Mononuclear cell (primary cell): ENCODE measurements around the gene TMEM255B. TPM values are rescaled to one million over a fixed set of nuclear protein-coding genes. Genes with fewer than 3 reads are reported as not detected.
"Not testable (repeated sequence)": the region's sequence is repeated elsewhere in the genome, so short reads cannot be mapped to it uniquely, and the experiment has no call there.

Experiments
- H3K27me3 ChIP-seq: 2 replicates; pipeline ENCODE4 v1.6.0; 2011; ENCODE audit warnings: low read length, control low read depth; ENCODE audit not compliant: insufficient read depth
- H3K4me1 ChIP-seq: 2 replicates; pipeline ENCODE4 v1.5.1; 2011; ENCODE audit warnings: mild to moderate bottlenecking, low read length, control low read depth; ENCODE audit not compliant: insufficient read depth
- H3K4me3 ChIP-seq: 2 replicates; pipeline ENCODE4 v1.5.1; 2011; ENCODE audit warnings: mild to moderate bottlenecking, low read length, moderate library complexity
- H3K9me3 ChIP-seq: 2 replicates; pipeline ENCODE4 v1.5.1; 2011; ENCODE audit warnings: low read depth, mild to moderate bottlenecking, control low read depth, low read length
- total RNA-seq: library from RNA; depleted of rRNA; stranded (reverse); fragments of >200 nt; gene quantifications from one replicate; pipeline ENCODE4 v1.2.3, GENCODE V29; 2012

TMEM255B gene
- total RNA-seq, 1 donor, result 0.84 TPM

- no peak overlapping the region for H3K4me3 ChIP-seq
- H3K9me3 ChIP-seq, result no peaks in the 10 kb centered on the region
- peaks cover 24% of the 10 kb centered on the region for H3K4me1 ChIP-seq
- H3K27me3 ChIP-seq, result peaks cover 14% of the 10 kb centered on the region
Observed at GRCh38 chr13:113742000-113742441, 17.0 kb upstream of the TMEM255B start.

GRCh38 chr13:113742445-113743120 is 16.4 kb upstream of the TMEM255B start:
- Histone ChIP-seq H3K27me3 (peaks cover 14% of the 10 kb centered on the region), H3K4me1 (peaks cover 24% of the 10 kb centered on the region), H3K9me3 (no peaks in the 10 kb centered on the region), H3K4me3 (no peak overlapping the region)

DNA sequence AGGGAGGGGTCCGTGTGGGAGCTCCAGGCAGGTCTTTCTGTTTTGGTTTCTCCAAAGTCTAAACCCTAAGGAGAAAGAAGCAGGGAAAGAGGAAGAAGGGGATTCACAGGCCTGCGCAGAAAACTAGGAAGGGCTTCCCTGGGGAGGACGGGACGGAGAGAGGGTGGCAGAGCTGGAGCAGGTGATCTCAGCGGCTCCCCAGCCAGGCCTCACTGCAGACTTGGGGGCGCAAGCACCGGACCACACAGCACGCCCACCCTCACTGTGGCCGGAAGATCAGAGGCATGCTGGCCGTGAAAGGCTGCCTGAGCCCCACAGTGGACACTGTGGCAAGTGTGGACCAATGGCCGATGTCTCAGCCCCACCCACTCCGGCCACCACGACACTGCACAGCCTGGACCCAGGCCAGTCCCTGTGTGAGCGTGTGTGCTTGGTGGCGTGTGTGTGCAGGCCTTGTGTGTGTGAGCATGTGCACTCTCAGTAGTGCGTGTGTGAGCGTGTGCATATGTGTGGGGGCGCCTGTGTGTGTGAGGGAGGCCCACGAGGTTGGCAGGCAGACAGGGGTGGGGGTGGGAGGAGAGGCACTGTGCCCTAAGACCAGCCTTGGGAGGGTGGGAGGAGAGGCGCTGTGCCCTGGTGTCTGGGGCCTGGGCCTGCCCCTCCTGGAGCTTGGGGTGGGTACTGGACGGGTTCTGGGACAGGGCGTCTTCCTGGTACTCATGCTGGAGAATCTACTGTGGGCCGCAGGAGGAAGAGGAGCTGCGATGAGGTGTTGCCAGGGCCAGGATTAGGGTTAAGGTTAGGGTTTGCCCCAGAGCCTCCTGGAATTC is 15.4 kb upstream of the TMEM255B start:
- H3K27me3 ChIP-seq, result peaks cover 14% of the 10 kb centered on the region
- H3K4me3 ChIP-seq, result no peak overlapping the region
- no peaks in the 10 kb centered on the region for H3K9me3 ChIP-seq
- peaks cover 24% of the 10 kb centered on the region for H3K4me1 ChIP-seq

DNA sequence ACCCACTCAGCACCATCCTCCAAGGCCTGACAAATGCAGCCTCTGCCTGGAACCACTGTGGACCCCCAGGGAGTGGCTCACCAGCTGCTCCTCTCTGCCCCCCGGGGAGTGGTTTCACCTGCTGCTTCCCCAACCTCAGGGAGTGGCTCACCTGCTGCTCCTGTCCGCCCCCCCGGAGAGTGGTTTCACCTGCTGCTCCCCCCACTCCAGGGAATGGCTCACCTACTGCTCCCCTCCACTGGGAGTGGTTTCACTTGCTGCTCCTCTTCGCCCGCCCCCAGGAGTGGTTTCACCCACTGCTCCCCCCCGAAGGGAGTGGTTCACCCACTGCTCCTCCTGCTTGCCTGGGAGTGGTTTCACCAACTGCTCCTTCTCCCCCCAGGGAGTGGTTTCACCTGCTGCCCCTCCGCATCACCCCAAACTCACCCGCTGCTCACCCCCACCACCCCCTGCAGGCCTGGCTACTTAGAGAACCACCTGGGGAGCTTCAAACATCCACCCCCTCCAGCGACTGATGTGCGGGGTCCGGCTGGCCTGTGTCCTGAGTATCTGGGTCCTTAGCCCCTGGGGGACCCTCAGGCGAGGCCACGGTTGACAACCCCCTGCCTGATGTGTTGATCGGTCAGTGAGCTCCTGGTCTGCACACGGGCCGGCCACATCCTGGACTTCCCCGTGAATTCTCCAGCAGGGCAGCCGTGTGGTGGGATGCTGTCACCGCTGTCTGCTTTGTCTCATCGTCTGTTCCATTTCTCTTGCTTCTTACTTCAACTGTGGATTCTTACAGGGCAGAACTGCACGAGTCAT is 14.6 kb upstream of the TMEM255B start:
- Histone ChIP-seq H3K4me3 (no peak overlapping the region), H3K4me1 (peaks cover 24% of the 10 kb centered on the region), H3K9me3 (no peaks in the 10 kb centered on the region), H3K27me3 (peaks cover 14% of the 10 kb centered on the region)

DNA sequence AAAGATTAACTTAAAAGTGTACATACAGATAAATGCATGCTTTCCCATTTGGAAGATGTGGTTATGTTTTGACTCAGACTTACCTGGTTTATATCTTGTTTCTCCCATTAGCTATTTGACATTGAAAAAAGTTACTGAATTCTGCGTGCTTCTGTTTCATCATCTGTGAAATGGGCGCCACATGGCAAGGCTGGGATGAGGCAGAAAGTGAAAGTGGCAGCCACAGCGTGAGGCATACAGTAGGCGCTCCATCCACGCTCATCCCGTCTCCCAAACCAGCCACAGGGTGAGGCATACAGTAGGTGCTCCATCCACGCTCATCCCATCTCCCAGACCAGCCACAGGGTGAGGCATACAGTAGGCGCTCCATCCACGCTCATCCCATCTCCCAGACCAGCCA is 14.0 kb upstream of the TMEM255B start:
- H3K4me3 ChIP-seq, result no peak overlapping the region
- H3K27me3 ChIP-seq, result peaks cover 12% of the 10 kb centered on the region
- no peaks in the 10 kb centered on the region for H3K9me3 ChIP-seq
- peaks cover 24% of the 10 kb centered on the region for H3K4me1 ChIP-seq

DNA sequence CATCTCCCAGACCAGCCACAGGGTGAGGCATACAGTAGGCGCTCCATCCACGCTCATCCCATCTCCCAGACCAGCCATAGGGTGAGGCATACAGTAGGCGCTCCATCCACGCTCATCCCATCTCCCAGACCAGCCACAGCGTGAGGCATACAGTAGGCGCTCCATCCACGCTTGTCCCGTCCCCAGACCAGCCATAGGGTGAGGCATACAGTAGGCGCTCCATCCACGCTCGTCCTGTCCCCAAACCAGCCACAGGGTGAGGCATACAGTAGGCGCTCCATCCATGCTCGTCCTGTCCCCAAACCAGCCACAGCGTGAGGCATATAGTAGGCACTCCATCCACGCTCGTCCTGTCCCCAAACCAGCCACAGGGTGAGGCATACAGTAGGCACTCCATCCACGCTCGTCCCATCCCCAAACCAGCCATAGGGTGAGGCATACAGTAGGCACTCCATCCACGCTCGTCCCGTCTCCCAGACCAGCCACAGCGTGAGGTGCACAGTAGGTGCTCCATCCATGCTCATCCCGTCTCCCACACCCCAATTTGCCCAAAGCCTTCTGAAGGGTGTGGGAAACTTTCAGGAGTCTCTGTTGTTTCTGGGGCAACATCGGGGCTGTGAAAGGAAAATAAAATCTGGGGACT is 13.4 kb upstream of the TMEM255B start:
- H3K4me3 ChIP-seq, H3K9me3 ChIP-seq, H3K27me3 ChIP-seq: not testable (repeated sequence)
- H3K4me1 ChIP-seq, result peaks cover 22% of the 10 kb centered on the region

GRCh38 chr13:113746143-113746525 is 12.9 kb upstream of the TMEM255B start:
- Histone ChIP-seq H3K4me1 (peaks cover 17% of the 10 kb centered on the region), H3K9me3 (no peaks in the 10 kb centered on the region), H3K4me3 (no peak overlapping the region), H3K27me3 (peaks cover 7% of the 10 kb centered on the region)

GRCh38 chr13:113746671-113747070 is 12.4 kb upstream of the TMEM255B start:
- no peak overlapping the region for H3K4me3 ChIP-seq
- peaks cover 12% of the 10 kb centered on the region for H3K4me1 ChIP-seq
- H3K9me3 ChIP-seq, result no peaks in the 10 kb centered on the region
- peaks cover 7% of the 10 kb centered on the region for H3K27me3 ChIP-seq

GRCh38 chr13:113747291-113747833 is 11.7 kb upstream of the TMEM255B start:
- H3K27me3 ChIP-seq, result peaks cover 7% of the 10 kb centered on the region
- no peak overlapping the region for H3K4me3 ChIP-seq
- H3K4me1 ChIP-seq, result peaks cover 5% of the 10 kb centered on the region
- H3K9me3 ChIP-seq, result no peaks in the 10 kb centered on the region

GRCh38 chr13:113748101-113748861 is 10.7 kb upstream of the TMEM255B start:
- no peaks in the 10 kb centered on the region for H3K9me3 ChIP-seq
- H3K4me3 ChIP-seq, result no peak overlapping the region
- no peaks in the 10 kb centered on the region for H3K27me3 ChIP-seq
- no peaks in the 10 kb centered on the region for H3K4me1 ChIP-seq

GRCh38 chr13:113748862-113749451 is 10.1 kb upstream of the TMEM255B start:
- no peaks in the 10 kb centered on the region for H3K27me3 ChIP-seq
- no peaks in the 10 kb centered on the region for H3K9me3 ChIP-seq

DNA sequence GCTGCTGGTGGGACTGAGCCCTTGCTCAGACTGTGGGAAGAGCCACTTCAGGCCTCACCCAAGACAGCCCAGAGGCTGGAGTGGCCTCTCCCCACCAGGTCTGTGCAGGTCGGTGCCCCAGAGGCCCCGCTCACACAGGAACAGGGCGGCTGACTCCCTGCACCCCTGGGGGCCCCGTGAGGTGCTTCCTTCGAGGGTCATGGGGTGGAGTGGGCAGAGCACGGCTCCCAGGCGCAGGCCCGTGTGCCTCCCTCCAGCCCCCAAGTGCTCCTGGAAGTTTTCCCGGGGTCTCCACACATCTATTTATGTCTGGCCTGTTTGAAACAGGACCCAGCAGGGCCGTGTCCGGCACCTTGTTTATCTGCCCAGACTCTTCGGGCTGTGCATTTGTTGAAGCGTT is 9.5 kb upstream of the TMEM255B start:
- no peaks in the 10 kb centered on the region for H3K27me3 ChIP-seq
- H3K4me3 ChIP-seq, result no peak overlapping the region

More at GRCh38 chr13:113748862-113749451, 10.1 kb upstream of the TMEM255B start:
- no peaks in the 10 kb centered on the region for H3K4me1 ChIP-seq
- H3K4me3 ChIP-seq, result no peak overlapping the region

DNA sequence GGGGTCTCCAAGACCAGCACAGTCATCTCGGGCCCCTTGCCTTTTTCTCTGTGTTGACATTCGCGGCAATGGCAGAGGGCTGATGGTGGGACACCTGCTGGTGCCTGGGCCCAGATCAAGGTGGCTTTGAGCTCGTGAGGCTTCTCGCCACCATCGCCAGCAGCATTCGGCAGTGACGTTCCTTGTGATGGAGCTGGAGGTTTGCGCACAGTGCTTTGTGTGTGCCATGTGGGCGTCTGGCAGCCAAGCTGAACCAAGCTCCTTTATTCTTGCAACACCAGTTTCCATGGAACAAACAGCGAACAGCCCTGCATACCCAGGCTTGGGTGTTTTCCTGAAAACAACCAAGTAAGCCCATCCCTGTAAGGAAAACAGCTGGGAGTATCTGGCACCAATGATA is 9.1 kb upstream of the TMEM255B start:
- H3K4me1 ChIP-seq, result no peaks in the 10 kb centered on the region
- H3K4me3 ChIP-seq, result no peak overlapping the region
- H3K9me3 ChIP-seq, result no peaks in the 10 kb centered on the region
- no peaks in the 10 kb centered on the region for H3K27me3 ChIP-seq

More for the DNA sequence above, 9.5 kb upstream of the TMEM255B start:
- H3K9me3 ChIP-seq, result no peaks in the 10 kb centered on the region
- no peaks in the 10 kb centered on the region for H3K4me1 ChIP-seq
